Activated CD4-positive, alpha-beta T cell treated with anti-CD3 and anti-CD28 coated beads, Interleukin-2, amount 10 ng/mL, durations not matched to agents 7 days and 5 days (primary cell): ENCODE data around the gene SMPDL3B. TPM values are rescaled to one million over a fixed set of nuclear protein-coding genes. Genes with fewer than 3 reads are reported as not detected.

Source experiments
- CTCF ChIA-PET: fragments of 350-600 bp; sonication (Branson Sonifier 250); formaldehyde crosslinking; loops from one replicate; lab custom pipeline; 2021; ENCODE audit warnings: antibody characterized with exemption; lab: Charles Lee
- POLR2A ChIA-PET: fragments of 350-600 bp; sonication (Branson Sonifier 250); formaldehyde crosslinking; loops from one replicate; lab custom pipeline; 2021; ENCODE audit warnings: antibody characterized with exemption; lab: Charles Lee
- DNase-seq: peaks from one replicate; pipeline ENCODE4 v3.0.0-alpha.2; 2020
- H3K27ac Mint-ChIP-seq: one replicate; pipeline ENCODE4 v1.8.0; 2021; ENCODE audit warnings: mild to moderate bottlenecking, moderate library complexity, mixed read lengths
- H3K27me3 Mint-ChIP-seq: one replicate; pipeline ENCODE4 v1.8.0; 2021; ENCODE audit warnings: mixed read lengths
- H3K36me3 Mint-ChIP-seq: one replicate; pipeline ENCODE4 v1.8.0; 2021; ENCODE audit warnings: low read depth, mixed read lengths
- H3K4me1 Mint-ChIP-seq: one replicate; pipeline ENCODE4 v1.8.0; 2021; ENCODE audit warnings: mixed read lengths
- H3K4me3 Mint-ChIP-seq: one replicate; pipeline ENCODE4 v1.8.0; 2021; ENCODE audit warnings: mild to moderate bottlenecking, moderate library complexity, mixed read lengths
- H3K9me3 Mint-ChIP-seq: one replicate; pipeline ENCODE4 v1.8.0; 2021; ENCODE audit warnings: mixed read lengths
- total RNA-seq, 2 experiments: library from RNA; stranded (reverse); gene quantifications; one replicate each; pipeline ENCODE4 v1.2.3, GENCODE V29; 2021

The SMPDL3B gene
- total RNA-seq, 2 experiments from 2014 or later = 0.20 to 0.21 TPM

DNA sequence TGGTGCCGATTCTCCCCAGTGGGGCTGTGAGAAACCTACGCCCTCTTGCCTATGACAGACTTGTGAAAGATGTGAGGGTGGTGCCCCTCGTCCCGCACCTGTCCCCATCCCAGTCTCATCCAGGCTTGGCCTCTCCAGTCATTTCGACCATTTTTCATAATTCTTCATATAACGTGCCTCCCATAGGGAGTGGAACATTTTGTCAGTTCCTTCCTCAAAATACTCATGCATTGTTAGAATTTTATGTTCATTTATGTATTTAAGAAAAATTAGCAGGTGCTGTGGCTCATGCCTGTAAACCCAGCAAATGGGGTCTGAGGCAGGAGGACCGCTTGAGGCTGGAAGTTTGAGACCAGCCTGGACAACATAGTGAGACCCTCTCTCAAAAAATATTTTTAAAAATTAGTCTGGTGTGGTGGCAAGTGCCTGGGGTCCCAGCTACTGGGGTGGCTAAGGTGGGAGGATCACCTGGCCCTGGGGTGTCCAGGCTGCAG, 19.7 kb upstream of the SMPDL3B start:
- Mint-ChIP-seq H3K27me3 (peaks cover 15% of the 10 kb centered on the region), H3K9me3 (peaks cover 5% of the 10 kb centered on the region), H3K27ac (peak overlapping the region; percentile 99), H3K36me3 (peaks cover 21% of the 10 kb centered on the region), H3K4me3 (peak overlapping the region; percentile 99), H3K4me1 (peaks cover 24% of the 10 kb centered on the region)
- DNase-seq = no peak
- ChIA-PET POLR2A (no interaction called here), CTCF (no interaction called here)

DNA sequence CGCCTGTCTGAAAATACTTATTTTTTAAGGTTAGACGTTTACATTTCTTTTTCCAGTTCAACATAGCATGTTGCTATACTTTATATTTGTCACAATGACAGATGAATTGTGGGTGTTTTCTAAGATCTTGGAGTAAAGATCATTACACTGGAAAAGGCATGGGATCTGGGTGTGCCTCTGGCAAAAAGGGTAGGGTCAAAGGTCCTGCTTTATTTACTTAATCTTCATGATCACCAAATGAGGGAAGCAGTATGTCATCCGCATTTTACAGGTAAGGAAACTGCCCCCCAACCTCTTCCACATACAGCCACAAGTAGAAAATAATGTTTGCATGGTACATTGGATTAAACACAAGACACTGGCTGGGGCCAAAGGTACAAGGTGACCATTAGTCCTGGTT, 12.5 kb upstream of the SMPDL3B start:
- Mint-ChIP-seq H3K27me3 (peaks cover 27% of the 10 kb centered on the region), H3K36me3 (no peaks in the 10 kb centered on the region), H3K4me3 (no peak overlapping the region), H3K9me3 (no peaks in the 10 kb centered on the region), H3K4me1 (no peaks in the 10 kb centered on the region), H3K27ac (no peak overlapping the region)
- DNase-seq = no peak
- POLR2A ChIA-PET = no interaction called here
- CTCF ChIA-PET = no interaction called here

- Mint-ChIP-seq H3K4me1 (peaks cover 23% of the 10 kb centered on the region), H3K9me3 (peaks cover 3% of the 10 kb centered on the region), H3K27ac (no peak overlapping the region), H3K36me3 (no peaks in the 10 kb centered on the region), H3K27me3 (peaks cover 9% of the 10 kb centered on the region), H3K4me3 (no peak overlapping the region)
- POLR2A ChIA-PET = no interaction called here
- no peak for DNase-seq
- CTCF ChIA-PET = interaction anchor here (0.5 to 1.1 kb wide), 5 partner anchors 16 to 241 kb away, joined by 3 to 4 read pairs (median 3); no protein-coding TSS in a partner anchor
Observed at GRCh38 chr1:27928216-27928954, 6.4 kb upstream of the SMPDL3B start.

GRCh38 chr1:27931184-27931583, 3.6 kb upstream of the SMPDL3B start:
- Mint-ChIP-seq H3K27me3 (peaks cover 13% of the 10 kb centered on the region), H3K27ac (peak overlapping the region; percentile 42), H3K9me3 (peaks cover 3% of the 10 kb centered on the region), H3K4me3 (peak overlapping the region; percentile 22), H3K36me3 (no peaks in the 10 kb centered on the region), H3K4me1 (peaks cover 36% of the 10 kb centered on the region)
- POLR2A ChIA-PET = no interaction called here
- no peak for DNase-seq
- CTCF ChIA-PET = interaction anchor here (0.6 to 1.9 kb wide), 6 partner anchors 10 to 45 kb away, joined by 3 to 6 read pairs (median 4); no protein-coding TSS in a partner anchor

DNA sequence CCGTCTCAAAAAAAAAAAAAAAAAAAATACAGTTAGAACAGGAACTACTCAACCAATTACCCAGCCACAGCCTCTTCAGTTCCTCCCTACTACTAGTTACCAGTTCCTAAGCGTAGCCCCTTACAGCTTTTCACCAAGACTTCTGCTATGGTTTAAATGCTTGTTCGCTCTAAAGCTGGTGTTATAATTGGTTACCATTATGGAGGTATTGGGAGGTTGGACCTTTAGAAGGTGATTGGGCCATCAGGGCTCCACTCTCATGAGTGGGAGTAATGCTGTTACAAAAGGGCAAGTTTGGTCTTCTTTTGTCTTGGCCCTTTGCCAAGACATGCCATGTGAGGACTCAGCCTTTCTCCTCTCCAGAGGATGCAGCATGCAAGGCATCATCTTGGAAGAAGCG, 3.0 kb upstream of the SMPDL3B start:
- Mint-ChIP-seq H3K36me3 (no peaks in the 10 kb centered on the region), H3K9me3 (peaks cover 3% of the 10 kb centered on the region), H3K27ac (no peak overlapping the region), H3K4me1 (peaks cover 36% of the 10 kb centered on the region), H3K27me3 (peaks cover 13% of the 10 kb centered on the region), H3K4me3 (no peak overlapping the region)
- no peak for DNase-seq
- CTCF ChIA-PET = interaction anchor here (0.6 to 1.4 kb wide), 5 partner anchors 9 to 264 kb away, joined by 3 to 6 read pairs (median 4); no protein-coding TSS in a partner anchor
- POLR2A ChIA-PET = no interaction called here

DNA sequence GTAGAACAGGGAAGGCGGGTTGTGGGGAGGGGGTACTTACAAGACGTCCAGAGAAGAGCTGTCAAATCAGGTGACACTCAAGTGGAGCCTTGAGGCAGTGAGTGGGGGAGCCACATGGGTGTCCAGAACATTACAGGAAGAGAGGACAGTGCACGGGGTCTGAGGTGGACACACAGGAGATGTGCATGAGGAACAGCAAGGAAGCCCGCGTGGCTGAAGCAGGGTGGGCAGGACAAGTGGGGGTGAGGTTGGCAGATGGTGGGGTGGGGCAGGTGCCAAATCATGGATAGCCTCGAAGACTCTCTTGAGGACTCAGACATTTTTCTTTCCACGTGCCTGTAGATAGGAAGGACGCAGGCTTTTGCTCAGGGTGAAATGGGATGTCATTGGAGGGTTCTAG, 921 bp downstream of the SMPDL3B start:
- Mint-ChIP-seq H3K27ac (no peak overlapping the region), H3K27me3 (peaks cover 13% of the 10 kb centered on the region), H3K9me3 (peaks cover 3% of the 10 kb centered on the region), H3K4me3 (no peak overlapping the region), H3K36me3 (no peaks in the 10 kb centered on the region), H3K4me1 (peaks cover 55% of the 10 kb centered on the region)
- DNase-seq = no peak
- POLR2A ChIA-PET = no interaction called here
- CTCF ChIA-PET = interaction anchor here (1.6 to 1.9 kb wide), 2 partner anchors 9 to 11 kb away, joined by 4 to 5 read pairs; no protein-coding TSS in a partner anchor

- no peak for DNase-seq
- no peaks in the 10 kb centered on the region for H3K36me3 Mint-ChIP-seq
- H3K27ac Mint-ChIP-seq = no peak overlapping the region
- ChIA-PET POLR2A (no interaction called here), CTCF (interaction anchor here (0.7 to 1.9 kb wide), 5 partner anchors 9 to 52 kb away, joined by 3 to 5 read pairs (median 4); partner anchors contain the start of gene XKR8)
- peaks cover 54% of the 10 kb centered on the region for H3K4me1 Mint-ChIP-seq
- H3K9me3 Mint-ChIP-seq = peaks cover 3% of the 10 kb centered on the region
- H3K4me3 Mint-ChIP-seq = no peak overlapping the region
- H3K27me3 Mint-ChIP-seq = peaks cover 13% of the 10 kb centered on the region
Observed at GRCh38 chr1:27936370-27936769, 1.6 kb downstream of the SMPDL3B start.

- DNase-seq = no peak
- ChIA-PET POLR2A (no interaction called here), CTCF (interaction anchor here (0.6 to 1.9 kb wide), 4 partner anchors 9 to 306 kb away, joined by 3 to 5 read pairs (median 4); partner anchors contain the start of gene XKR8)
- H3K9me3 Mint-ChIP-seq = peaks cover 2% of the 10 kb centered on the region
- H3K4me3 Mint-ChIP-seq = no peak overlapping the region
- peaks cover 48% of the 10 kb centered on the region for H3K4me1 Mint-ChIP-seq
- no peak overlapping the region for H3K27ac Mint-ChIP-seq
- no peaks in the 10 kb centered on the region for H3K36me3 Mint-ChIP-seq
- peaks cover 13% of the 10 kb centered on the region for H3K27me3 Mint-ChIP-seq
Observed at GRCh38 chr1:27937524-27937836, 2.7 kb downstream of the SMPDL3B start.

DNA sequence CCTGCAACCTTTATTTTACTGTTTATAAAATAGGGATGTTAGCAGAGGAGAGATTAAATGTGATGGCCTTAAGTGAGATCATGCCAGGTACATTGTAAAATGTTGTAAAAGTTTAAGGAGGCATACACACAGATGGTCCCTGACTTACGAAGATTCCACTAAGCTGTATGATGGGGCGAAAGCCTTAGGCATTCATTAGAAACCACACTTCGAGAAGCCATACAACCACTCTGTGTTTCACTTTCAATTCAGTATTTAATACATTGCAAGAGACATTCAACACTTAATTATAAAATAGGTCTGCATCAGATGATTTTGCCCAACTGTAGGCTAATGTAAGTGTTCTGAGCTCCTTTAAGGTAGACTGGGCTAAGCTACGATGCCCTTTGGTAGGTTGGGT, 3.7 kb downstream of the SMPDL3B start:
- Mint-ChIP-seq H3K27me3 (peaks cover 11% of the 10 kb centered on the region), H3K9me3 (no peaks in the 10 kb centered on the region), H3K4me3 (no peak overlapping the region), H3K27ac (no peak overlapping the region), H3K36me3 (no peaks in the 10 kb centered on the region), H3K4me1 (peaks cover 56% of the 10 kb centered on the region)
- ChIA-PET POLR2A (no interaction called here), CTCF (interaction anchor here (1.1 to 2.3 kb wide), 3 partner anchors 9 to 21 kb away, joined by 3 to 7 read pairs (median 3); partner anchors contain the start of gene XKR8)
- no peak for DNase-seq

- peak; percentile 81 for DNase-seq
- Mint-ChIP-seq H3K27me3 (peaks cover 8% of the 10 kb centered on the region), H3K36me3 (no peaks in the 10 kb centered on the region), H3K9me3 (no peaks in the 10 kb centered on the region), H3K4me1 (peaks cover 58% of the 10 kb centered on the region), H3K27ac (peak overlapping the region; percentile 26), H3K4me3 (no peak overlapping the region)
- POLR2A ChIA-PET = no interaction called here
- CTCF ChIA-PET = interaction anchor here (0.7 to 2.3 kb wide), 8 partner anchors 9 to 922 kb away, joined by 3 to 11 read pairs (median 6); no protein-coding TSS in a partner anchor
Observed at GRCh38 chr1:27940297-27940696, 5.5 kb downstream of the SMPDL3B start.

- CTCF ChIA-PET = interaction anchor here (0.6 to 1.7 kb wide), 8 partner anchors 10 to 921 kb away, joined by 3 to 11 read pairs (median 4); no protein-coding TSS in a partner anchor
- DNase-seq = no peak
- Mint-ChIP-seq H3K27me3 (peaks cover under 1% of the 10 kb centered on the region), H3K4me1 (peaks cover 53% of the 10 kb centered on the region), H3K9me3 (no peaks in the 10 kb centered on the region), H3K27ac (peak overlapping the region; percentile 68), H3K4me3 (no peak overlapping the region), H3K36me3 (no peaks in the 10 kb centered on the region)
- POLR2A ChIA-PET = no interaction called here
Observed at GRCh38 chr1:27940870-27941560, 6.2 kb downstream of the SMPDL3B start.

- H3K27me3 Mint-ChIP-seq = no peaks in the 10 kb centered on the region
- H3K4me3 Mint-ChIP-seq = no peak overlapping the region
- ChIA-PET CTCF (interaction anchor here (0.6 to 1.5 kb wide), 4 partner anchors 8 to 49 kb away, joined by 3 to 6 read pairs (median 3); no protein-coding TSS in a partner anchor), POLR2A (no interaction called here)
- no peak for DNase-seq
- no peaks in the 10 kb centered on the region for H3K36me3 Mint-ChIP-seq
- H3K4me1 Mint-ChIP-seq = peaks cover 53% of the 10 kb centered on the region
- H3K9me3 Mint-ChIP-seq = no peaks in the 10 kb centered on the region
- peak overlapping the region; percentile 68 for H3K27ac Mint-ChIP-seq
Observed at GRCh38 chr1:27941671-27942540, 7.1 kb downstream of the SMPDL3B start.
